ENCODE data around the gene NSDHL. TPM values are rescaled to one million over a fixed set of nuclear protein-coding genes. Genes with fewer than 3 reads are reported as not detected.

Gene NSDHL
- total and polyA plus RNA-seq, 2 of the 13 experiments (the other 11 are each of a cell fraction or from before 2014, with no cell fraction given): 26.2 to 49.3 TPM

GRCh38 chrX:152905081-152905420, 74.2 kb downstream of the NSDHL start:
- Histone ChIP-seq H3K27me3 (ENCODE audit: control insufficient read depth in 1 of 2, insufficient read depth in 2 of 2, low read length in 2 of 2) (peaks cover 0 to 9% of the 10 kb centered on the region in 2 experiments; a peak in 1 of 5 replicates), H2AFZ (ENCODE audit: low read length) (no peak overlapping the region), H4K20me1 (ENCODE audit: insufficient read depth, low read length) (no peaks in the 10 kb centered on the region), H3K79me2 (ENCODE audit: insufficient read depth, low read length) (no peaks in the 10 kb centered on the region), H3K36me3 (replicated peaks in 1 of 2; ENCODE audit: control insufficient read depth in 1 of 2, insufficient read depth in 2 of 2, low read length in 2 of 2) (no peaks in the 10 kb centered on the region), H3K9me3 (ENCODE audit: low read length) (no peaks in the 10 kb centered on the region), H3K4me2 (ENCODE audit: low read depth, low read length) (no peak overlapping the region), H3K9ac (ENCODE audit: insufficient read depth, low read depth, low read length) (no peak overlapping the region), H3K4me3 (replicated peaks in 1 of 3; ENCODE audit: insufficient read depth in 1 of 3, low read depth in 2 of 3, low read length in 3 of 3) (no peak overlapping the region), H3K27ac (ENCODE audit: extremely low read length, insufficient read depth, low read length) (no peak overlapping the region), H3K4me1 (ENCODE audit: insufficient read depth, low read length) (peaks cover 12% of the 10 kb centered on the region)
- CTCF ChIA-PET (ENCODE audit: low intra/inter-chr PET ratio, low total read pairs): interaction anchor here (1.1 kb wide), 1 partner anchor 21 kb away, joined by 5 read pairs; no protein-coding TSS in a partner anchor
- POLR2A ChIA-PET: no interaction called here
- DNase-seq (ENCODE audit: low spot score) (no peak), FAIRE-seq (no peak), ATAC-seq (no peak)
- in situ Hi-C loops (cut with HindIII; ENCODE audit: extremely low pct_ligation_motif_present, low pct_unique_long_range_greater_than_20kb) (no loop called here), intact Hi-C loops (cut with micrococcal nuclease; ENCODE audit: unreplicated experiment) (no loop called here)
- BruUV-seq (replicated peaks): no TSS peak
- WGBS (ENCODE audit: low lambda C conversion rate): no CpG with 5 or more reads among the region's 8 CpGs
- no peak for TF ChIP-seq PHF21A (CRISPR knock-in tag; IDR thresholded peaks at IDR 0.05)
- TF ChIP-seq PAXIP1 (CRISPR knock-in tag; conservative IDR thresholded peaks at IDR 0.05): no peak
- TF ChIP-seq NFAT5 (CRISPR knock-in tag; IDR thresholded peaks at IDR 0.05): no peak
- TF ChIP-seq HNRNPK (IDR thresholded peaks at IDR 0.05; ENCODE audit: low read depth, low read length, poor library complexity, severe bottlenecking): no peak
- no peak for TF ChIP-seq POGZ (CRISPR knock-in tag; IDR thresholded peaks at IDR 0.05)
- no peak for TF ChIP-seq PRDM15 (CRISPR knock-in tag; IDR thresholded peaks at IDR 0.05)
- no peak for TF ChIP-seq SMARCE1 (IDR thresholded peaks at IDR 0.05; ENCODE audit: borderline replicate concordance)
- no peak for TF ChIP-seq ZNF563 (CRISPR knock-in tag; IDR thresholded peaks at IDR 0.05)

Measured in HepG2 (cell line).